Erythroblast (primary cell): ENCODE measurements around the gene NYAP1.

ENCODE experiments used
- GATA1 ChIP-seq: IDR thresholded peaks from 2 replicates; pipeline ENCODE4 v1.6.1; 2011; ENCODE audit warnings: low read depth, mild to moderate bottlenecking, control low read depth, low read length, moderate library complexity
- POLR2A ChIP-seq: IDR thresholded peaks from 2 replicates; pipeline ENCODE4 v1.6.1; 2011; ENCODE audit warnings: mild to moderate bottlenecking, low read length

DNA sequence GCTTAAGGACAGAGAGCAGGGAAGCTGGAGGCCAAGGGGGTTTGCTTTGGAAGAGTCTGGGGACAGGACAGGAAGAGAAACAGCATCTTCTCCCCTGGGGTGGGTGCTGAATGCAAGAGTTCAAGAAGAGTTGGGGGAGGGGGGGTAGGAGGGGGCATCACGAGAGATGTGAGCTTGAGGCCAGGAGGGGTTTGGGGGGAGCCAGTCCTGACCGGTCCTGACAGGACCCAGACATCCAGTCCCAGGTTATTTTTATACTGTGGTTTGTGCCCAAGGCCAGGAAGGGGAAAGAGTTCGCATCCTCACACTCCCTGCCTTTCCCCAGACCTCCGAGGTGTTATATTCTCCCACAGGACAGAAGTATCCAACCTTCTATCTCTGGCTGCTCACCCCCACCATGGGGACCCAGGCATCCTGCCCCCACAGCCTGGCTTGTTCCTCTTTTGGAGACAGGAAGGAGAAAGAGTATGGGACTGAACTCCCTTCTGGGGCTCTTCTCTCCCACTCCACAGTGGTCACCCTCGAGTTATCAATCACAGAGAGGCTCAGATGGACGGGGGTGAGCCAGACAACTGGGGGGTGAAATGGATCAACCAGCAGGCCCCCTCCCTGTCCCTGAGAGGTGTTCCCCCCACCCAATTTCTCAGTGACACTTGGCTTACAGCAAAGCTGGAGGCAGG lies 7.5 kb upstream of the NYAP1 start:
- TF ChIP-seq POLR2A: no peak
- TF ChIP-seq GATA1: no peak
